Left cardiac atrium (tissue), 2 donors: ENCODE data around the gene SBNO1. TPM values are rescaled to one million over a fixed set of nuclear protein-coding genes. Genes with fewer than 3 reads are reported as not detected.

Experiments used
- total RNA-seq, 2 donors: library from RNA; stranded (reverse); fragmentation: NEBNext Ultra II Directional; extraction: Animal tissue kit (Norgen Biotek cat#: 25700); gene quantifications; one replicate each; pipeline ENCODE4 v1.2.1, GENCODE V29; 2021
- donor health status: DM: no; HTN: yes; CAD: no; lungs with severe emphysema.
- donor health status: DM: yes; HTN: yes; CAD: no.

SBNO1 gene
- total RNA-seq, 2 donors from 2014 or later, result 25.9 to 26.1 TPM

Other genes starting within 250 kb of the SBNO1 start
- 10 to 100 TPM; 13.1 to 22.2 TPM for gene PITPNM2, start 213.8 kb downstream of the SBNO1 start, total RNA-seq
- 10 to 100 TPM; 23.4 to 27.9 TPM for gene MPHOSPH9, start 131.7 kb downstream of the SBNO1 start, total RNA-seq
- 10 to 100 TPM in 1 of 2 donors, 1 to 10 TPM in 1; 8.1 to 10.9 TPM for gene MTRFR, start 131.4 kb downstream of the SBNO1 start, total RNA-seq
- gene CDK2AP1, start 93.0 kb downstream of the SBNO1 start, total RNA-seq, result 10 to 100 TPM; 96.6 to 97.7 TPM
- 10 to 100 TPM; 17.6 to 22.9 TPM for gene KMT5A, start 19.3 kb upstream of the SBNO1 start, total RNA-seq
- gene RILPL2, start 71.8 kb upstream of the SBNO1 start, total RNA-seq, result 1 to 10 TPM; 3.1 to 3.7 TPM
- gene SNRNP35, start 93.3 kb upstream of the SBNO1 start, total RNA-seq, result 10 to 100 TPM; 20.1 to 22.3 TPM
- 10 to 100 TPM; 91.7 to 98.0 TPM for gene RILPL1, start 168.9 kb upstream of the SBNO1 start, total RNA-seq
- gene TMED2, start 219.7 kb upstream of the SBNO1 start, total RNA-seq, result 100 to 1,000 TPM; 176 to 248 TPM
- 1 to 10 TPM; 8.1 to 8.5 TPM for gene DDX55, start 237.3 kb upstream of the SBNO1 start, total RNA-seq